H1 (cell line): ENCODE results near the gene SFMBT2. TPM values are rescaled to one million over a fixed set of nuclear protein-coding genes. Genes with fewer than 3 reads are reported as not detected.

Experiments used
- CTCF ChIA-PET: fragments of 300-600 bp; sonication (Branson Sonifier 250); formaldehyde crosslinking; loops from one replicate; lab custom pipeline; 2021; ENCODE audit not compliant: partially characterized antibody; lab: Charles Lee
- POLR2A ChIA-PET: fragments of 300-600 bp; sonication (Branson Sonifier 250); formaldehyde crosslinking; loops from one replicate; lab custom pipeline; 2021; ENCODE audit warnings: inconsistent platforms; ENCODE audit not compliant: partially characterized antibody; lab: Charles Lee
- DNase-seq, 2 experiments: peaks; one replicate each; pipeline versions ENCODE4 v3.0.0 to v3.0.0-alpha.2; 2010 to 2022; ENCODE audit warnings: low spot score in 2 of 2, low read depth in 1 of 2, mixed read lengths in 1 of 2
- FAIRE-seq: peaks from 2 replicates; lab custom pipeline; 2011; peaks lifted over from hg19 to GRCh38; lab: Jason Lieb, UNC
- H2AFZ ChIP-seq: 2 replicates; pipeline ENCODE4 v1.8.1; 2012; ENCODE audit warnings: low read length, inconsistent platforms
- H2AK5ac ChIP-seq: 2 replicates; pipeline ENCODE4 v1.6.1; 2013; ENCODE audit warnings: low read depth, low read length
- H2BK120ac ChIP-seq: replicated peaks from 2 replicates; pipeline ENCODE3; 2013; ENCODE audit warnings: low read depth, low read length, inconsistent platforms
- H2BK12ac ChIP-seq: 2 replicates; pipeline ENCODE4 v1.6.1; 2013; ENCODE audit warnings: low read depth, low read length
- H2BK15ac ChIP-seq: 2 replicates; pipeline ENCODE4 v1.6.1; 2013; ENCODE audit warnings: low read length
- H2BK20ac ChIP-seq: 2 replicates; pipeline ENCODE4 v1.6.1; 2013; ENCODE audit warnings: low read length
- H2BK5ac ChIP-seq: 2 replicates; pipeline ENCODE4 v1.6.1; 2013; ENCODE audit warnings: low read depth, low read length
- H3K14ac ChIP-seq: 2 replicates; pipeline ENCODE4 v1.6.1; 2013; ENCODE audit warnings: inconsistent platforms; ENCODE audit not compliant: insufficient read length
- H3K18ac ChIP-seq: 2 replicates; pipeline ENCODE4 v1.6.1; 2013; ENCODE audit warnings: low read length; ENCODE audit errors: extremely low read depth
- H3K23ac ChIP-seq: 2 replicates; pipeline ENCODE4 v1.6.1; 2013; ENCODE audit warnings: inconsistent platforms; ENCODE audit not compliant: insufficient read length
- H3K23me2 ChIP-seq: 2 replicates; pipeline ENCODE4 v1.6.1; 2013; ENCODE audit warnings: low read depth, low read length
- H3K27ac ChIP-seq: 2 replicates; pipeline ENCODE4 v1.6.1; 2011; ENCODE audit warnings: low read depth, low read length, inconsistent platforms
- H3K27me3 ChIP-seq, 4 experiments: replicated peaks in 1 of 4; 1 replicate in 1 of 4; 2 replicates in 3 of 4; pipeline versions ENCODE4 v1.6.1 to v1.8.1; 2011 to 2013; ENCODE audit warnings: low read length in 3 of 4, mild to moderate bottlenecking in 3 of 4, inconsistent platforms in 2 of 4, mixed read lengths in 2 of 4, moderate library complexity in 1 of 4; ENCODE audit not compliant: control insufficient read depth in 3 of 4, insufficient read depth in 3 of 4; ENCODE audit errors: extremely low read depth in 1 of 4
- H3K36me3 ChIP-seq, 4 experiments: 2 replicates each; pipeline versions ENCODE4 v1.6.1 to v1.8.1; 2011 to 2013; ENCODE audit warnings: mild to moderate bottlenecking in 4 of 4, low read length in 3 of 4, moderate library complexity in 2 of 4, control low read depth in 1 of 4, inconsistent platforms in 1 of 4; ENCODE audit not compliant: insufficient read depth in 4 of 4, control insufficient read depth in 2 of 4
- H3K4ac ChIP-seq: replicated peaks from 2 replicates; pipeline ENCODE3; 2013; ENCODE audit warnings: low read length, low read depth, mixed read lengths, inconsistent platforms; ENCODE audit not compliant: insufficient read length
- H3K4me1 ChIP-seq, 4 experiments: replicated peaks in 1 of 4; 1 replicate in 1 of 4; 2 replicates in 3 of 4; pipeline versions ENCODE4 v1.6.1 to v1.8.1; 2011 to 2013; ENCODE audit warnings: low read length in 3 of 4, inconsistent platforms in 2 of 4, mixed read lengths in 1 of 4; ENCODE audit not compliant: insufficient read depth in 4 of 4, control insufficient read depth in 3 of 4
- H3K4me2 ChIP-seq, 2 experiments: 2 replicates each; pipeline versions ENCODE4 v1.6.1 to v1.8.1; 2011 to 2013; ENCODE audit warnings: low read depth in 2 of 2, low read length in 2 of 2, control low read depth in 1 of 2, inconsistent platforms in 1 of 2, mild to moderate bottlenecking in 1 of 2; ENCODE audit not compliant: insufficient read depth in 1 of 2
- H3K4me3 ChIP-seq, 4 experiments: fragments of 200-600, 300-600 bp in 1 of 4; sonication (generic), shearing (Covaris generic), sonication (Bioruptor Twin) in 1 of 4; 2 replicates each; pipeline versions ENCODE4 v1.5.1 to v1.8.1; 2011 to 2016; ENCODE audit warnings: low read length in 4 of 4, low read depth in 3 of 4, control low read depth in 2 of 4, inconsistent platforms in 2 of 4, mild to moderate bottlenecking in 2 of 4, mixed read lengths in 1 of 4, moderate library complexity in 1 of 4; ENCODE audit not compliant: insufficient read depth in 2 of 4; ENCODE audit errors: extremely low read depth in 1 of 4
- H3K56ac ChIP-seq: replicated peaks from 2 replicates; pipeline ENCODE3; 2013; ENCODE audit warnings: low read depth, mild to moderate bottlenecking, mixed read lengths, low read length, inconsistent platforms; ENCODE audit not compliant: insufficient read length
- H3K79me1 ChIP-seq: 2 replicates; pipeline ENCODE4 v1.6.1; 2013; ENCODE audit warnings: low read depth, low read length, control low read depth
- H3K79me2 ChIP-seq, 2 experiments: 2 replicates each; pipeline versions ENCODE4 v1.6.1 to v1.8.1; 2012 to 2013; ENCODE audit warnings: low read length in 2 of 2, mild to moderate bottlenecking in 2 of 2, inconsistent platforms in 1 of 2; ENCODE audit not compliant: insufficient read depth in 2 of 2, control insufficient read depth in 1 of 2
- H3K9ac ChIP-seq, 4 experiments: replicated peaks in 1 of 4; 1 replicate in 1 of 4; 2 replicates in 3 of 4; pipeline versions ENCODE4 v1.6.1 to v1.8.1; 2011 to 2013; ENCODE audit warnings: low read depth in 3 of 4, low read length in 3 of 4, control low read depth in 2 of 4, mild to moderate bottlenecking in 2 of 4, moderate library complexity in 2 of 4, inconsistent platforms in 1 of 4; ENCODE audit errors: extremely low read depth in 1 of 4
- H3K9me3 ChIP-seq, 2 experiments: 2 replicates each; pipeline versions ENCODE4 v1.6.1 to v1.8.1; 2012 to 2013; ENCODE audit warnings: mild to moderate bottlenecking in 2 of 2, moderate library complexity in 2 of 2, control low read depth in 1 of 2, inconsistent platforms in 1 of 2, low read depth in 1 of 2, low read length in 1 of 2, mixed read lengths in 1 of 2; ENCODE audit not compliant: insufficient read depth in 2 of 2
- H4K20me1 ChIP-seq, 2 experiments: replicated peaks in 1 of 2; 2 replicates each; pipeline versions ENCODE3 to v1.8.1; 2011 to 2013; ENCODE audit warnings: inconsistent platforms in 2 of 2, low read length in 2 of 2, mild to moderate bottlenecking in 1 of 2; ENCODE audit not compliant: insufficient read depth in 2 of 2, control insufficient read depth in 1 of 2
- H4K5ac ChIP-seq: 2 replicates; pipeline ENCODE4 v1.6.1; 2013; ENCODE audit warnings: low read length, low read depth, mixed read lengths, inconsistent platforms; ENCODE audit not compliant: insufficient read length
- H4K8ac ChIP-seq: 2 replicates; pipeline ENCODE4 v1.8.0; 2013; ENCODE audit warnings: mild to moderate bottlenecking, moderate library complexity, low read length, inconsistent platforms; ENCODE audit not compliant: insufficient read depth; ENCODE audit errors: extremely low read depth
- H4K91ac ChIP-seq: replicated peaks from 2 replicates; pipeline ENCODE3; 2013; ENCODE audit warnings: low read length, mixed read lengths, inconsistent platforms; ENCODE audit not compliant: insufficient read length
- CBX8 ChIP-seq: fragments of 300-800, 300-1000 bp; sonication (generic); IDR thresholded peaks from 2 replicates; pipeline ENCODE4 v1.7.1; 2016; ENCODE audit warnings: low read depth, low read length, borderline replicate concordance
- CTBP2 ChIP-seq: IDR thresholded peaks from 2 replicates; pipeline ENCODE4 v1.7.0; 2011; ENCODE audit warnings: borderline replicate concordance, mild to moderate bottlenecking, moderate library complexity, mixed read lengths, low read length; ENCODE audit not compliant: insufficient read depth, insufficient read length
- MAFK ChIP-seq: IDR thresholded peaks from 2 replicates; pipeline ENCODE4 v1.6.1; 2012; ENCODE audit warnings: low read depth, mild to moderate bottlenecking, improper control_type of control experiment, low read length
- SIRT6 ChIP-seq: IDR thresholded peaks from one replicate; pipeline ENCODE4 v1.7.1; 2012; ENCODE audit warnings: low read length, inconsistent platforms
- SP1 ChIP-seq: IDR thresholded peaks from 2 replicates; pipeline ENCODE4 v1.6.1; 2011; ENCODE audit warnings: low read depth, low read length
- WGBS, 2 experiments: shearing (Covaris generic) in 1 of 2; methylation state at CpG; one replicate each; pipeline versions ENCODE4 v1.1.6 to v1.1.7; 2013 to 2015; ENCODE audit warnings: low lambda C conversion rate in 2 of 2, mixed read lengths in 2 of 2, inconsistent platforms in 1 of 2, low coverage in 1 of 2, missing lambda C conversion rate in 1 of 2; ENCODE audit not compliant: insufficient replicate concordance in 2 of 2, insufficient coverage in 1 of 2, insufficient read length in 1 of 2; ENCODE audit errors: extremely low coverage in 1 of 2, missing lambda C conversion rate in 1 of 2; 5-methylcytosine and 5-hydroxymethylcytosine counted together
- polyA plus RNA-seq, 7 experiments: library from polyadenylated mRNA; depleted of rRNA in 3 of 7; stranded (reverse) in 5 of 7; unstranded in 2 of 7; fragments of >200 nt in 5 of 7; fragments of 200-250 nt in 2 of 7; gene quantifications; 1 replicate in 5 of 7; 2 replicates in 1 of 7; 4 replicates in 1 of 7; pipeline versions ENCODE4 v1.2.1 to v1.2.3, GENCODE V29; 2011 to 2013; ENCODE audit warnings: missing spikeins in 2 of 7, mixed read lengths in 2 of 7
- total RNA-seq: library from RNA; stranded (reverse); fragmentation: NEBNext Ultra II Directional; extraction: Animal tissue kit (Norgen Biotek cat#: 25700); gene quantifications from 2 replicates; pipeline ENCODE4 v1.2.1, GENCODE V29; 2021

Gene SFMBT2
- total and polyA plus RNA-seq, 2 of the 8 experiments (the other 6 are each of a cell fraction or from before 2014, with no cell fraction given), result 2.9 to 11.0 TPM

DNA sequence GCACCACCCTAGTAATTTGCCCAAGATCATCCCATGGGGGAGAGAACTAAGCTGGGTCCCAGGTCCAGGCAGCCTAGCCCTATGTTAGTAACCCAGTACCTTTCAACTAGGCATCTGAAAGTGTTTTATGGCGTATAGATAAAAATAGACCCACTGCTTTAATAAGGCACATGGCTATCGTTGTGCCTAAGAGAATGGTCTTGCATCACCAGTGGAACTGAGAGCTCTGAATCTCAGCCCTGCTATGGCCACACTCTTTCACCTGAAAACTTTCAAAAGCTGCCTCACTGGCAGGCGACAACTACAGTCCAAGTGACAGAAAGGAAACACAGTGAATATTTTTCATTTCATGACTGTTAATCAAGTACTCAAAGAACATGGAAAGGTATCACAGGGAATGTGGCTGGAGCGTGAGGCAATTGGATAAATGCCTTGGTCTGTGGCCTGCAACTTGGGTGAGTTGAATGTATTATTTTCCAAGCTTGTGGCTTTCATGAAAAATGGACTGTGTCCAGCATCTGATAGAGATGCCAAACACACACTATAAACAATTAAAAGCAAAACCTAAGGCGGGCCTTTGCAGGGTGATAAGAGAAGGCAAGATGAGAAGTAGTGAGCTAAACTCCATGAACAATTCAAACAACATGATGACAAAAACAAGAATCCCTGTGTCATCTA, 18.0 kb upstream of the SFMBT2 start:
- POLR2A ChIA-PET, result no interaction called here
- Histone ChIP-seq H2AFZ (no peak overlapping the region), H2BK15ac (no peak overlapping the region; the same call in 1 of the 2 replicates), H3K4me1 (peaks cover 3 to 28% (median 14%) of the 10 kb centered on the region in 4 experiments), H4K5ac (no peak overlapping the region), H2AK5ac (no peak overlapping the region; the same call in 1 of the 2 replicates), H3K9me3 (no peaks in the 10 kb centered on the region), H3K56ac (no peak overlapping the region), H3K27me3 (peaks cover 0 to 1% (median 0%) of the 10 kb centered on the region in 4 experiments; a peak in 1 of 7 replicates), H2BK20ac (no peak overlapping the region), H2BK5ac (no peak overlapping the region; the same call in 1 of the 2 replicates), H3K4me2 (no peak overlapping the region), H3K18ac (no peak overlapping the region), H4K91ac (peak overlapping the region; percentile 70), H2BK120ac (peak overlapping the region; percentile 61), H3K36me3 (no peaks in the 10 kb centered on the region), H3K23ac (no peak overlapping the region), H4K8ac (no peak overlapping the region), H3K14ac (no peak overlapping the region), H3K9ac (no peak overlapping the region; a peak in 1 of 7 replicates), H4K20me1 (no peaks in the 10 kb centered on the region), H2BK12ac (peak overlapping the region; percentile 28; the same call in 1 of the 2 replicates), H3K4me3 (no peak overlapping the region), H3K79me2 (no peaks in the 10 kb centered on the region), H3K23me2 (no peaks in the 10 kb centered on the region; the same call in 1 of the 2 replicates), H3K27ac (no peak overlapping the region), H3K4ac (no peak overlapping the region), H3K79me1 (no peaks in the 10 kb centered on the region)
- FAIRE-seq (no peak), DNase-seq (no peak)
- TF ChIP-seq SIRT6, result no peak
- no peak for TF ChIP-seq SP1
- TF ChIP-seq CTBP2, result no peak
- TF ChIP-seq MAFK, result no peak
- TF ChIP-seq CBX8, result no peak
- 89% methylated on average over 5 of the region's 5 CpGs; no CpG with 5 or more reads in 1 of the 2 experiments for WGBS, 2 experiments
- CTCF ChIA-PET, result interaction anchor here (1.0 kb wide), 1 partner anchor 12 kb away, joined by 3 read pairs; no protein-coding TSS in a partner anchor
